K562 treated with DMSO at 1 percent for 12 hours (cell line): ENCODE data around the gene CABS1. TPM values are rescaled to one million over a fixed set of nuclear protein-coding genes. Genes with fewer than 3 reads are reported as not detected.

Source experiments
- total RNA-seq: library from RNA; unstranded; fragments of 300-600 nt; gene quantifications from 2 replicates; pipeline ENCODE4 v1.2.3, GENCODE V29; 2022; ENCODE audit not compliant: insufficient read depth

Gene CABS1
- total RNA-seq, result not detected in 2 replicates

DNA sequence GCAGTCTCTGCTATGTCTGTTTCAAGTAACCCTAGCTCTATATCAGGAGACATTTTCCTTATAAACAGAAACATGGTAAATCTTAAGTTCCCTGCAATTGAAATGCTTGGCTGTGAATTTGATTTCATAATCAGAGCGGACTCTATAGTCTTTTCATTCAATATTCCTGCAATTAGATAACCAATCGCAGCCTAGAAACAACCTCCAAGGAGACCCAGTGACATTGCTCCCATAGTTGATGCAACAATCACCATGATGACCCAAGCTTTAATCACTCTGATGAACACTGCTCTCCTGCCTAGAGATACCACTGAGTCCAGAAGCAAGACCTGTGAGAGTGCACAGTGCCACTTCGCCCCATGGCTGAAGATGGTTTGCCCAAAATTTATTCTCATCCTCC, at the start of gene CABS1:
Gene CABS1 (plus strand): TSS at position 301 of the 400 bp plus-strand sequence. CDS start 59 bp downstream, at position 360.

GRCh38 chr4:70360460-70360859, 25.7 kb downstream of the CABS1 start, which contains the start of gene SMR3A:
Gene SMR3A, plus strand, starts transcription at chr4:70360760. Its CDS starts 1,356 bp downstream, at chr4:70362116.

DNA sequence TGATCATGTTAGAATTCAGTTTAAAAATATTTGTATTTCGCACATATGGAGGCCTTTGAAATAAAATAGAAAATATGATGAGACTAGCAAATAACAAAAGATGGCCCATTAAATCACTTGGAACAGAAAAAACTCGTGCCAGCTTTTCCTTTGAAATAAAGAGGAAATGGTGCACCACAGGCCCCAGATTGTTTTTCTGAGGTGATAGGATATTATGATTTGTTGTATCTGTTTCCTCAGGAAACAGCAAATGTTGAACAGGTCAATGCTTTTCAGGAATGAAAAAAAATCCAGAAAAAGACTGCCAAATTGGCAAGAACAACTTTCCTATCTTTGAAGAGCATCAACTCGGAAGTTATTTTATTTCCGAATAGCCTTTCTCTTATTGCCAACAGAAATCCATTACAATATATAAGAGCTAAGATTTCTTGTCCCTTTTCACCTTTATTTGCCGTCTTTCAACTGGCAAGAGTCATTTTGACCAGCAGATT, 48.0 kb downstream of the CABS1 start, which contains the start of gene SMR3B:
Gene SMR3B (plus strand): TSS at position 441 of the 491 bp plus-strand sequence. CDS start 1,380 bp downstream, outside the sequence.

Other genes with a start within 250 kb of the CABS1 start
- gene PRR27, start 180.7 kb upstream of the CABS1 start, total RNA-seq, result not detected in 2 replicates
- gene ODAM, start 139.3 kb upstream of the CABS1 start, total RNA-seq, result not detected in 2 replicates
- not detected in 2 replicates for gene FDCSP, start 108.9 kb upstream of the CABS1 start, total RNA-seq
- gene CSN3, start 92.4 kb upstream of the CABS1 start, total RNA-seq, result not detected in 2 replicates
- not detected in 2 replicates for gene SMR3A, start 25.8 kb downstream of the CABS1 start, total RNA-seq
- gene SMR3B, start 48.1 kb downstream of the CABS1 start, total RNA-seq, result not detected in 2 replicates
- gene OPRPN, start 63.0 kb downstream of the CABS1 start, total RNA-seq, result not detected in 2 replicates
- not detected in 2 replicates for gene MUC7, start 137.2 kb downstream of the CABS1 start, total RNA-seq
- not detected in 2 replicates for gene AMTN, start 183.6 kb downstream of the CABS1 start, total RNA-seq